ENCODE results near the gene ATRNL1. TPM values are rescaled to one million over a fixed set of nuclear protein-coding genes. Genes with fewer than 3 reads are reported as not detected.
"Not testable (repeated sequence)": the region's sequence is repeated elsewhere in the genome, so short reads cannot be mapped to it uniquely, and the experiment has no call there.

Gene ATRNL1
- total RNA-seq, 2 donors from 2014 or later = 0.38 to 1.9 TPM

DNA sequence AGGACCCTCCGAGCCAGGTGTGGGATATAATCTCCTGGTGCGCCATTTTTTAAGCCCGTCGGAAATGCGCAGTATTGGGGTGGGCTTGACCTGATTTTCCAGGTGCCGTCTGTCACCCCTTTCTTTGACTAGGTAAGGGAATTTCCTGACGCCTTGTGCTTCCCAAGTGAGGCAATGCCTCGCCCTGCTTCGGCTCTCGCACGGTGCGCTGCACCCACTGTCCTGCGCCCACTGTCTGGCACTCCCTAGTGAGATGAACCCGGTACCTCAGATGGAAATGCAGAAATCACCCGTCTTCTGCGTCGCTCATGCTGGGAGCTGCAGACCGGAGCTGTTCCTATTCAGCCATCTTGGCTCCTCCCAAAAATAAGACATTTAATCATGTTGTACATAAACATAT lies 443.2 kb downstream of the ATRNL1 start:
- ATAC-seq; intact Hi-C loops (cut with DNase I); DNase-seq: not testable (repeated sequence)

- intact Hi-C loops (cut with DNase I) = no loop called here
- ATAC-seq = no peak
- no peak for DNase-seq
Observed at GRCh38 chr10:115539142-115539762, 446.1 kb downstream of the ATRNL1 start.

DNA sequence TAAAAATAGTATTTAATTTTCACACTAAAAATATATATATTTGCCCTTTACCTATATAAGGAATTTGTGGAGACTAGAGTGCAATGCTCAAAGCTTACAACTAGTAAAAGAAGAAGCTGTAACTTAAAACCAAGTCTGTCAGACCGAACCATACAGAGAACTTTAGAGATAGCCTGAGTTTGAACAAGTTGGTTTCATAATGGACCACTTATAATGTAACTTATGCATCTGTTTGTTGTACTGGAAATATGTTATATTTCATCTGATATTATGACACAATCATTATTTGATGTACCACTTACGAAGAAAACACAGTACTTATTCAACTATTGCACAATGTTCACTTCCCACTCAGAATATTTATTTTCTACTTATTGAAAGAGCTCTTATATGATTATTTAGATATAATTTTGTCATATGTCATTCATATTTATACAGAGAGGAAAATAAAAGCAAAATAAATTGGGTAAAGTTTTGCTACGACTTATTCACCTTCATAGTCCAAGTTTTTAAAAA lies 462.8 kb downstream of the ATRNL1 start:
- intact Hi-C loops (cut with DNase I) = no loop called here
- DNase-seq (no peak), ATAC-seq (no peak)

- DNase-seq = no peak
- intact Hi-C loops (cut with DNase I) = no loop called here
- no peak for ATAC-seq
Observed at GRCh38 chr10:115558252-115558651, 465.1 kb downstream of the ATRNL1 start.

DNA sequence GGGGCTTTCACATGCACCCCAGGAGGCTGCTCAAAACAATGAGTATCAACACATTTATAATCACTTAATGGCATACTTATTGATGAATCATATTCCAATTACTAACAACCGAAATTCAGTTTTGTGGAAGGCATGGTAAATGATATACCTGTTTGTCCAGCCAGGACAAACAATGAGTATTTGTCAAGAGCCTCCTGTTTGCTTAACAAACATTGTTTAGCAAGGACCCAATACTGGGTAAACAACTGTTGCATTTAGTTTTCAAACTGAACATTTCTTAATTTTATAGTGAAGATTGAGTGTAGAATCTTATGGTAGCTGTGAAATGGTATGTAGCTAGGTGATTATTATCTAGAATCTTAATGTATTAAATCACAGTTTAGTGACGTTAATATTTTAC lies 473.7 kb downstream of the ATRNL1 start:
- no peak for DNase-seq
- no peak for ATAC-seq
- intact Hi-C loops (cut with DNase I) = no loop called here

DNA sequence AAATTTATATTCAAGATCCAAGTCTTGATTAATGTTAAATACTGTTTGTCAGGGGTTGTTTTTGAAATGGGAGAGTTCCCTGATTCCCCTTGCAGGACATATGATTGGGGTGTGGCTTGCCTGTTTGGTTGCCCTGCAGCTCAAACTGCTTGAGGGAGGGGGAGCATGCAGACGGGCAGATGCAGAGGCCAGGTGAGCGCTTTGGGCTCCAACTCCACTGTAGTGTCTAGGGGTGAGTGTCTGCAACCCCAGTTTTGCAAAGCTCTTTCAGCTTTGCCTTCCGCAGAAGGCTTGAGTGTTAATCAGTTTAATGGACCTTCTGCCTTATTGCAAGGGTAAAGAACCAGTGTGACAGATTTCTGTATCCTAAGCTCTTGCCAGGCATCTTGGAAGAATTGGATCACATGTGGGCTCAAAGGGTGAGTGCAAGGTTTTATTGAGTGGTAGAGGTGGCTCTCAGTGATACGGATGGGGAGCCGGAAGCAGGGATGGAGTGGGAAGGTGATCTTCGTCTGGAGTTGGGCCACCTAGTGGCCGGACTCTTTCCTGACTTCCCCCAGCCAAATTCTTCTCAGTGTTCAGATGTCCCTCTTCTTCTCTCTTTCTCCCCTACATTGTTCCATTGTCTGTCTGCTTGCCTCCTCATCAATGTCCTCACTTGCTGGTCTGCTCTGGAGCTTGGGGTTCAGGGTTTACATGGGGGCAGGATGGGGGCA lies 479.7 kb downstream of the ATRNL1 start:
- no peak for ATAC-seq
- no peak for DNase-seq
- intact Hi-C loops (cut with DNase I) = no loop called here

- DNase-seq (no peak), ATAC-seq (no peak)
- intact Hi-C loops (cut with DNase I) = no loop called here
Observed at GRCh38 chr10:115580239-115580638, 487.1 kb downstream of the ATRNL1 start.

GRCh38 chr10:115593060-115593459 lies 499.9 kb downstream of the ATRNL1 start:
- no peak for ATAC-seq
- intact Hi-C loops (cut with DNase I) = no loop called here
- no peak for DNase-seq

DNA sequence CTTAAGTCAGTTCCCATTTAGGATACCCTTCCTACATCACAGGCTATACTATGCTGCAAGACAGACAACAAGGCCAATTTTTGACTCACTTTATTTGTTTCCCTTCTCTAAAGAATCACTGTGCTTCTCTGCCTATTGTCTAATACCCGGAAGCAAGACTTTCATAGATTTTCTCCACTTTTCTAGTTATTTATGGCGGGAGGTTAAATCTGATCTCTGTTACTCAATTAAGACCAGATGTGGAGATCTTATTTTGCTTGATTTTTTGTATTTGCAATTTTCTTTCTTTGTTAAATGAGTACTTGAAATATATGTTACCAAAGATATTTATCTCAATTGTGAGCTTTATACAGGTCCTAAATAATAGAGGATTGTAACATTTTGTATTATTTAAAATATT lies 511.5 kb downstream of the ATRNL1 start:
- ATAC-seq (no peak), DNase-seq (no peak)
- intact Hi-C loops (cut with DNase I) = no loop called here

DNA sequence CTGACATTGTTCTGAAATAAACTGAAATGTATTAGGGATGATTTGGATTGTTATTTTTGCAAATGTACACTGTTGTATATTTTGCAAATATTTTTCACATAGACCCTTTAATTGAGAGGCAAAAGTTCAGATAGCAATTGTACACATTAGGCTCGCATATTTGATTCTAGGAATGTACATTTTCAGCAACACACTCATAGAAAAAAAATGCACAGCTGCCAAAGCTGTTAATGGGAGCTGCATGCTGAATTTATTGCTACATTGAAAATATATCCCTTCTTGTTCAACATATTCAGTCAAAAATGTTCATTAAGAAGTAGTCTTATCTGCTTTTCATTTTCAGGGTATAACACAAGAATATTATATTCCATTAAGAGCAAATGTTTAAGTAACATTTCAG lies 512.9 kb downstream of the ATRNL1 start:
- ATAC-seq = no peak
- DNase-seq = no peak
- intact Hi-C loops (cut with DNase I) = no loop called here

GRCh38 chr10:115606741-115607140 lies 513.6 kb downstream of the ATRNL1 start:
- DNase-seq = no peak
- ATAC-seq = no peak
- intact Hi-C loops (cut with DNase I) = no loop called here

DNA sequence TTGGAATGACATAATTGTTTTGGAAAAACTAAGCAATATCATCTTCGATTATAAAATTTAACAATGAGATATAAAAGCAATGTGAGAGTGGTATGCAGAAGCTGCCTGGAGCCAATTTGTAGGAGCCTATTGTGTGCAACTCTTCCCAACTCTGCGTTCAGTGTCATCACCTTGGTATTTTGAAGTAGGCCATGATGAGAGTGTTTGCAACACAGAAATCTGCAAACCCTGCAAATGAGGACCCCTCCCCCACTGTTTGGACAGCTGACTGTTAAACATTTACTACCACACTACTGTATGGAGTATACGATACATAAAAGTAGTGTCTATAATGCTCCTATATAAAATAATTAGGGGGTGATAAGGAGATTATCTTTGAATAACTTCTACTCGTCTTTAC lies 531.3 kb downstream of the ATRNL1 start:
- intact Hi-C loops (cut with DNase I) = no loop called here
- no peak for DNase-seq
- ATAC-seq = no peak

DNA sequence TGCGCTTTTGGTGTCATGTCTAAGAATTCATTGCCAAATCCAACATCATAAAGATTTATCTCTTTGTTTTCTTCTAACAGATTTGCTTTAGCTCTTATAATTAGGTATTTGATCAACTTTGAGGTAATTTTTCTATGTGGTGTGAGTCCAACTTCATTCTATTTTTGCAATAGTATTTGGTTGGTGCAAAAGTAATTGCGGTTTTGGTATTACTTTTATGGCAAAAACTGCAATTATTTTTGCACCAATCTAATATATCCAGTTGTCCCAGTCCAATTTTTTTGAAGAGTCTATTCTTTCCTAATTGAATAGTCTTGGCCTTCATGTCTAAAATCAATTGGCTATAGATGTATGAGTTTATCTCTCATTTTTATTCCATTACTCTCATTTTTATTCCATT lies 535.5 kb downstream of the ATRNL1 start:
- intact Hi-C loops (cut with DNase I) = no loop called here
- ATAC-seq = no peak
- DNase-seq = no peak

DNA sequence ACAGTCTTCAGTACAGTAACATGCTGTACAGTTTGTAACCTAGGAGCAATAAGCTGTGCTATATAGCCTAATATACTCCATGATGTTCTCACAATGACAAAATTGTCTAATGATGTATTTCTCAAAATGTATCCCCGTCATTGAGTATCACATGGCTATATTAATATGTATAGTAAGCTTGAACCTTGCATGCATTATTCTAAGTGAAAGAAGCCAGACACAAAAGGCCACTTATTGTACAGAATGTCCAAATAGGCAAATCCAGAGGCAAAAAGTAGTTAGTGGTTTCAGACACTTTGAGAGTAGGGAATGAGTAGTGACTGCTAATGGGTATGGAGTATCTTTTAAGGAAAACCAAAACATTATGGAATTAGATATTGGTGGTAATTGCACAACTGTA lies 545.1 kb downstream of the ATRNL1 start:
- intact Hi-C loops (cut with DNase I) = no loop called here
- DNase-seq = no peak
- no peak for ATAC-seq

- intact Hi-C loops (cut with DNase I) = no loop called here
- no peak for ATAC-seq
- DNase-seq = no peak
Observed at GRCh38 chr10:115649217-115649616, 556.1 kb downstream of the ATRNL1 start.

DNA sequence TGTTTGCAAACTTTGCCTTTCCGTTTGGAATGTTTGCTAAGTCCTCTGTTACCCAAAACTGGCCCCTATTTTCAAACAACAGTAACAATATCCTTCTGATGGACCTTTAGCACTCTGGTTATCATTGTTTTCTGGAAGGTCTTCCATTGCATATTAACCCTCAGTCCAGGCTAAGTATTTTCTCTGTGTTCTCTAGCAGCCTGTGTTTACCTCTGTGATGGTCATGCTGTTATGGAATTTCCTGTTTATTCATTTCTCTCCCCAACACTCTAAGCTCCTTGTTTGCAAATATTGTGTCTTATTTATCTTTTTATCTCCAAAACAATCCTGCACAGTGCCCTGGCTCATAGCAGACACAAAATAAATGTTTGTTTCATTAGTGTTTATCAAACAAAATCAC lies 560.3 kb downstream of the ATRNL1 start:
- no peak for ATAC-seq
- intact Hi-C loops (cut with DNase I) = no loop called here

GRCh38 chr10:115654961-115655360 lies 561.8 kb downstream of the ATRNL1 start:
- DNase-seq = no peak
- intact Hi-C loops (cut with DNase I) = no loop called here
- no peak for ATAC-seq

More for the DNA sequence above, 560.3 kb downstream of the ATRNL1 start:
- no peak for DNase-seq

GRCh38 chr10:115657161-115657860 lies 564.1 kb downstream of the ATRNL1 start:
- intact Hi-C loops (cut with DNase I) = no loop called here
- ATAC-seq (no peak), DNase-seq (no peak)

DNA sequence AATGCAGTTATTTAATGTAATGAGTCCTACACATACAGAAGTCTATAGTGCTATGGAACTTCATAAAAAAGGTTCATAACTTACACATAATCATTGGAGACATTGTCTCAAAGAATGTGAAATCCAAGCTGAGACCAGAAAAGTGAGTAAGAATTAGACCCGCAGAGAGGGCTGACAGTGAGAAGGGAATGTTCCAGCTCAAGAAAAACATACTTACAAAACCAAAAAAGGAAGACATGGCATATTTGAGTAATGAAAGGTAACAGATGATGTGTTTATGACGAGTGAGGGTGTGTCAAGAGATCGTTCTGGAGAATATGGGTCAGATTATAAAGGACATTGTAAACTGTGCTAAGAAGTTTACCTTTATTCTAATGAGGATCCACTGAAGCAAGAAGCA lies 566.5 kb downstream of the ATRNL1 start:
- intact Hi-C loops (cut with DNase I) = no loop called here
- ATAC-seq (no peak), DNase-seq (no peak)

DNA sequence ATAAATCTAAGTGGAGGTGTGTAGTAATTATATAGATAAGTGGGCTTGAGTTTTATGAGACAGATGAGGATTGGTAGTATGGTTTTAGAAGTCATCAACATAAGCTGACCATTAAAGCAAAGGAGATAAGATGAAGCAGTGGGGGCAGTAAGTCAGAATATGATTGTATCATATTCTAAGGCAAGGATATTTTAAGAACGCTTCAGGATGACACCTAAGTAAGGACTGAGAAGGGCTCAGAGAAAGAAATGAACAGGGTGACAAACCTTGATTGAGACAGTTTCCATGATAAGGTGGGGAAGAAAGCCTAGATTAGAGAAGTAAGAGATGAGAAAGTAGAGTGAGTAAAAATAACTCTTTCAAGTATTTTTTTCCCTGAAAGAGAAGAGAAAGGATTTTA lies 567.2 kb downstream of the ATRNL1 start:
- no peak for DNase-seq
- intact Hi-C loops (cut with DNase I) = no loop called here
- no peak for ATAC-seq

Measured in left cardiac atrium (tissue), 4 donors.